IMR-90 (cell line): ENCODE results near the gene WASHC3. TPM values are rescaled to one million over a fixed set of nuclear protein-coding genes. Genes with fewer than 3 reads are reported as not detected.

Source experiments
- ATAC-seq: fragments of 200-7000 bp; cut with Tn5 transposase; 2 replicates; pipeline ENCODE4 v1.9.1; 2020; ENCODE audit warnings: low read depth, mild to moderate bottlenecking, moderate library complexity
- BruUV-seq: library from RNA; stranded (reverse); fragments of 400-500 nt; replicated peaks from 2 replicates; lab custom pipeline; 2021; lab: Mats Ljungman, UMichigan
- CTCF ChIA-PET: fragments of 300-600 bp; formaldehyde crosslinking; extraction: SDS; loops from one replicate; lab custom pipeline; 2021; ENCODE audit warnings: antibody characterized with exemption; lab: Yijun Ruan, JAX
- POLR2A ChIA-PET: fragments of 300-600 bp; sonication (Branson Sonifier 250); formaldehyde crosslinking; loops from one replicate; lab custom pipeline; 2022; ENCODE audit warnings: antibody characterized with exemption; ENCODE audit not compliant: unreplicated experiment; lab: Charles Lee
- DNase-seq: peaks from one replicate; pipeline ENCODE4 v3.0.0; 2013
- H2AFZ ChIP-seq: replicated peaks from 2 replicates; pipeline ENCODE3; 2013; ENCODE audit warnings: low read length, mild to moderate bottlenecking; ENCODE audit not compliant: poor library complexity
- H2AK5ac ChIP-seq: 2 replicates; pipeline ENCODE4 v1.6.1; 2013; ENCODE audit warnings: low read depth, low read length, inconsistent platforms
- H2AK9ac ChIP-seq: replicated peaks from 2 replicates; pipeline ENCODE3; 2013; ENCODE audit warnings: mild to moderate bottlenecking, low read depth, low read length, moderate library complexity; ENCODE audit not compliant: poor library complexity
- H2BK120ac ChIP-seq: 2 replicates; pipeline ENCODE4 v1.6.1; 2013; ENCODE audit warnings: low read depth, low read length, inconsistent platforms
- H2BK15ac ChIP-seq: 3 replicates; pipeline ENCODE4 v1.6.1; 2013; ENCODE audit warnings: low read depth, low read length, inconsistent platforms
- H2BK20ac ChIP-seq: 2 replicates; pipeline ENCODE4 v1.6.1; 2013; ENCODE audit warnings: low read depth, mild to moderate bottlenecking, inconsistent platforms, low read length, moderate library complexity
- H2BK5ac ChIP-seq: 2 replicates; pipeline ENCODE4 v1.6.1; 2013; ENCODE audit warnings: mild to moderate bottlenecking, low read depth, low read length, inconsistent platforms; ENCODE audit not compliant: poor library complexity, severe bottlenecking
- H3K14ac ChIP-seq: replicated peaks from 2 replicates; pipeline ENCODE4 v1.6.1; 2013; ENCODE audit warnings: low read depth, low read length, inconsistent platforms
- H3K18ac ChIP-seq: 2 replicates; pipeline ENCODE4 v1.6.1; 2013; ENCODE audit warnings: low read depth, low read length, control low read depth
- H3K23ac ChIP-seq: 2 replicates; pipeline ENCODE4 v1.6.1; 2013; ENCODE audit warnings: low read depth, low read length, inconsistent platforms
- H3K27ac ChIP-seq: 2 replicates; pipeline ENCODE4 v1.5.1; 2013; ENCODE audit warnings: mild to moderate bottlenecking, control low read depth, low read length; ENCODE audit not compliant: insufficient read depth
- H3K27me3 ChIP-seq: 2 replicates; pipeline ENCODE4 v1.6.1; 2013; ENCODE audit warnings: low read length; ENCODE audit not compliant: control insufficient read depth, insufficient read depth
- H3K36me3 ChIP-seq: 2 replicates; pipeline ENCODE4 v1.6.1; 2013; ENCODE audit warnings: low read length, mixed read lengths; ENCODE audit not compliant: control insufficient read depth, insufficient read depth
- H3K4ac ChIP-seq: 2 replicates; pipeline ENCODE4 v1.6.1; 2013; ENCODE audit warnings: low read depth, low read length, inconsistent platforms
- H3K4me1 ChIP-seq: 2 replicates; pipeline ENCODE4 v1.6.1; 2013; ENCODE audit warnings: low read length, mixed read lengths; ENCODE audit not compliant: control insufficient read depth, insufficient read depth
- H3K4me2 ChIP-seq: 2 replicates; pipeline ENCODE4 v1.6.1; 2013; ENCODE audit warnings: low read depth, mild to moderate bottlenecking, control low read depth, low read length, moderate library complexity
- H3K4me3 ChIP-seq: 2 replicates; pipeline ENCODE4 v1.5.1; 2013; ENCODE audit warnings: low read depth, mild to moderate bottlenecking, control low read depth, low read length, moderate library complexity; ENCODE audit not compliant: insufficient read depth
- H3K56ac ChIP-seq: 2 replicates; pipeline ENCODE4 v1.6.1; 2013; ENCODE audit warnings: low read length, inconsistent platforms; ENCODE audit not compliant: insufficient read depth; ENCODE audit errors: extremely low read depth
- H3K79me1 ChIP-seq, 2 experiments: 2 replicates each; pipeline ENCODE4 v1.6.1; 2013; ENCODE audit warnings: low read length in 2 of 2, inconsistent platforms in 1 of 2, low read depth in 1 of 2
- H3K9ac ChIP-seq: 2 replicates; pipeline ENCODE4 v1.6.1; 2013; ENCODE audit warnings: low read depth, low read length, control low read depth
- H3K9me1 ChIP-seq: 2 replicates; pipeline ENCODE4 v1.6.1; 2013; ENCODE audit warnings: low read length, inconsistent platforms; ENCODE audit not compliant: insufficient read depth
- H3K9me3 ChIP-seq: 2 replicates; pipeline ENCODE4 v1.6.1; 2013; ENCODE audit warnings: low read length; ENCODE audit not compliant: control insufficient read depth, insufficient read depth
- H4K20me1 ChIP-seq: 2 replicates; pipeline ENCODE4 v1.6.1; 2013; ENCODE audit warnings: low read length, inconsistent platforms; ENCODE audit not compliant: insufficient read depth
- H4K5ac ChIP-seq: 2 replicates; pipeline ENCODE4 v1.6.1; 2013; ENCODE audit warnings: mild to moderate bottlenecking, low read depth, low read length, control low read depth
- H4K8ac ChIP-seq, 2 experiments: 2 replicates each; pipeline ENCODE4 v1.6.1; 2013; ENCODE audit warnings: low read depth in 2 of 2, low read length in 2 of 2, control low read depth in 1 of 2, inconsistent platforms in 1 of 2
- H4K91ac ChIP-seq: 2 replicates; pipeline ENCODE4 v1.6.1; 2013; ENCODE audit warnings: low read depth, low read length, inconsistent platforms; ENCODE audit not compliant: insufficient read depth
- CEBPB ChIP-seq: IDR thresholded peaks from 2 replicates; pipeline ENCODE4 v1.6.1; 2012; ENCODE audit warnings: low read depth, low read length, improper control_type of control experiment
- CTCF ChIP-seq: conservative IDR thresholded peaks from 2 replicates; pipeline ENCODE4 v1.5.1; 2012; ENCODE audit warnings: mild to moderate bottlenecking, low read depth, low read length, improper control_type of control experiment
- ELK1 ChIP-seq: fragments of 150-350 bp; IDR thresholded peaks from 2 replicates; pipeline ENCODE4 v1.6.1; 2016; ENCODE audit warnings: low read depth, mild to moderate bottlenecking, low read length, moderate library complexity, borderline replicate concordance
- FOS ChIP-seq: fragments of 150-350 bp; IDR thresholded peaks from 2 replicates; pipeline ENCODE4 v1.6.1; 2016; ENCODE audit warnings: low read depth, low read length
- MAZ ChIP-seq: IDR thresholded peaks from 2 replicates; pipeline ENCODE4 v1.6.1; 2012; ENCODE audit warnings: low read depth, mild to moderate bottlenecking, low read length, improper control_type of control experiment, moderate library complexity, borderline replicate concordance
- NFE2L2 ChIP-seq: fragments of 150-350 bp; IDR thresholded peaks from 2 replicates; pipeline ENCODE4 v1.6.1; 2016; ENCODE audit warnings: low read depth, mild to moderate bottlenecking, low read length
- POLR2A ChIP-seq: IDR thresholded peaks from 2 replicates; pipeline ENCODE4 v1.6.1; 2012; ENCODE audit warnings: mild to moderate bottlenecking, low read depth, low read length
- SMC3 ChIP-seq: fragments of 150-350 bp; IDR thresholded peaks from 2 replicates; pipeline ENCODE4 v1.6.1; 2016; ENCODE audit warnings: low read depth, mild to moderate bottlenecking, antibody characterized with exemption, low read length, moderate library complexity
- USF2 ChIP-seq: fragments of 150-350 bp; IDR thresholded peaks from 2 replicates; pipeline ENCODE4 v1.6.1; 2017; ENCODE audit warnings: mild to moderate bottlenecking, antibody characterized with exemption, low read length, low read depth
- WGBS, 2 experiments: methylation state at CpG; one replicate each; pipeline versions ENCODE4 v1.1.5 to v1.1.7; 2013; ENCODE audit warnings: missing lambda C conversion rate in 2 of 2; ENCODE audit not compliant: insufficient read length in 1 of 2; ENCODE audit errors: extremely low coverage in 2 of 2; 5-methylcytosine and 5-hydroxymethylcytosine counted together
- dilution Hi-C: fragments of 300-500 bp; cut with HindIII; formaldehyde crosslinking; loops from one replicate; pipeline ENCODE4 v1.14.3; 2018; ENCODE audit warnings: low sequenced_read_pairs; ENCODE audit not compliant: unreplicated experiment
- in situ Hi-C: fragments of 300-500 bp; cut with MboI; formaldehyde crosslinking; loops from 3 replicates; pipeline ENCODE4 v1.14.3; 2019; ENCODE audit warnings: low sequenced_read_pairs, inconsistent platforms, mixed read lengths
- intact Hi-C: fragments of 100-400 bp; cut with micrococcal nuclease; formaldehyde crosslinking; loops from 2 replicates; pipeline ENCODE4 v1.10.0; 2022
- polyA plus RNA-seq, 3 experiments: library from polyadenylated mRNA; depleted of rRNA; stranded (reverse); fragments of >200 nt; gene quantifications; 2 replicates each; pipeline ENCODE4 v1.2.3, GENCODE V29; 2012; ENCODE audit warnings: low replicate concordance in 1 of 3
- total RNA-seq: library from RNA; depleted of rRNA; stranded (reverse); fragments of >200 nt; gene quantifications from 2 replicates; pipeline ENCODE4 v1.2.3, GENCODE V29; 2012

Gene WASHC3
- total and polyA plus RNA-seq, 2 of the 4 experiments (the other 2 are of a cell fraction), result 54.8 to 87.1 TPM

- intact Hi-C loops, result no loop called here
- no TSS peak for BruUV-seq
Observed at GRCh38 chr12:102010265-102010994, 51.4 kb downstream of the WASHC3 start.

More at GRCh38 chr12:102010265-102010994, 51.4 kb downstream of the WASHC3 start:
- in situ Hi-C loops (no loop called here), dilution Hi-C loops (no loop called here)
- 90% methylated on average over 4 of the region's 8 CpGs; no CpG with 5 or more reads in 1 of the 2 experiments for WGBS, 2 experiments
- H2BK20ac ChIP-seq, result no peak overlapping the region
- no peak overlapping the region for H3K9ac ChIP-seq
- no peak overlapping the region for H2BK15ac ChIP-seq
- no peak overlapping the region for H3K56ac ChIP-seq
- TF ChIP-seq CEBPB, result no peak
- no peak for TF ChIP-seq CTCF
- TF ChIP-seq ELK1, result no peak
- no peak for TF ChIP-seq NFE2L2
- TF ChIP-seq USF2, result no peak
- TF ChIP-seq MAZ, result no peak
- TF ChIP-seq POLR2A, result no peak
- TF ChIP-seq FOS, result no peak
- TF ChIP-seq SMC3, result no peak
- H3K27me3 ChIP-seq, result no peaks in the 10 kb centered on the region
- H4K8ac ChIP-seq, result no peak overlapping the region
- H3K79me1 ChIP-seq, result no peaks in the 10 kb centered on the region
- H2BK5ac ChIP-seq, result no peak overlapping the region
- no peaks in the 10 kb centered on the region for H3K9me3 ChIP-seq
- H2AK5ac ChIP-seq, result no peak overlapping the region
- H2AFZ ChIP-seq, result no peak overlapping the region
- no peak overlapping the region for H4K91ac ChIP-seq
- ChIA-PET CTCF (no interaction called here), POLR2A (no interaction called here)
- no peak overlapping the region for H2AK9ac ChIP-seq
- H3K4ac ChIP-seq, result no peak overlapping the region
- H3K14ac ChIP-seq, result no peak overlapping the region
- no peak overlapping the region for H2BK120ac ChIP-seq
- no peak overlapping the region for H3K23ac ChIP-seq
- no peak overlapping the region for H3K18ac ChIP-seq
- H3K4me1 ChIP-seq, result no peaks in the 10 kb centered on the region
- H3K27ac ChIP-seq, result no peak overlapping the region
- no peak overlapping the region for H3K4me2 ChIP-seq
- no peak overlapping the region for H3K4me3 ChIP-seq
- no peak overlapping the region for H4K5ac ChIP-seq
- no peaks in the 10 kb centered on the region for H4K20me1 ChIP-seq
- H3K9me1 ChIP-seq, result no peaks in the 10 kb centered on the region
- DNase-seq (no peak), ATAC-seq (no peak)
- peaks cover 2% of the 10 kb centered on the region; the same call in 1 of the 2 replicates for H3K36me3 ChIP-seq
